Right lobe of liver (tissue), 6 donors: ENCODE data around the gene RHEBL1. TPM values are rescaled to one million over a fixed set of nuclear protein-coding genes. Genes with fewer than 3 reads are reported as not detected.

Experiments
- ATAC-seq, 4 donors: fragments of 200-7000 bp; cut with Tn5 transposase; one replicate each; pipeline ENCODE4 v1.9.1; 2020; ENCODE audit warnings: mild to moderate bottlenecking in 4 of 4, moderate library complexity in 4 of 4
- DNase-seq, 3 donors: peaks; one replicate each; pipeline ENCODE4 v3.0.0-alpha.2; 2020
- H3K27ac ChIP-seq, 3 donors: fragments of 200-600 bp; one replicate each; pipeline ENCODE4 v1.8.0; 2022
- H3K27me3 ChIP-seq, 2 donors: fragments of 200-600 bp; one replicate each; pipeline ENCODE4 v1.8.0; 2022
- H3K36me3 ChIP-seq, 4 donors: fragments of 200-600 bp; sonication (generic) in 1 of 4; one replicate each; pipeline versions ENCODE4 v1.5.1 to v1.8.0; 2017 to 2022; ENCODE audit warnings: control low read depth in 1 of 4
- H3K4me1 ChIP-seq, 4 donors: fragments of 200-600 bp; sonication (generic) in 1 of 4; one replicate each; pipeline versions ENCODE4 v1.5.1 to v1.8.0; 2017 to 2022; ENCODE audit warnings: control low read depth in 1 of 4
- H3K4me3 ChIP-seq, 3 donors: fragments of 200-600 bp; one replicate each; pipeline ENCODE4 v1.8.0; 2022
- H3K9me3 ChIP-seq, 4 donors: fragments of 200-600 bp; sonication (generic) in 1 of 4; one replicate each; pipeline versions ENCODE4 v1.5.1 to v1.8.0; 2017 to 2022; ENCODE audit warnings: control low read depth in 1 of 4
- CTCF ChIP-seq, 4 donors: fragments of 200-600 bp in 3 of 4; fragments of 450-650 bp in 1 of 4; IDR thresholded peaks; one replicate each; pipeline versions ENCODE4 v1.5.1 to v1.8.0; 2016 to 2022; ENCODE audit warnings: antibody characterized with exemption in 4 of 4, mild to moderate bottlenecking in 2 of 4
- POLR2A ChIP-seq: fragments of 450-650 bp; IDR thresholded peaks from one replicate; pipeline ENCODE4 v1.6.1; 2017; ENCODE audit warnings: antibody characterized with exemption, mild to moderate bottlenecking
- WGBS: methylation state at CpG from one replicate; pipeline ENCODE4 v1.1.6; 2018; ENCODE audit warnings: low coverage, low lambda C conversion rate; ENCODE audit not compliant: insufficient coverage; ENCODE audit errors: missing lambda C conversion rate; 5-methylcytosine and 5-hydroxymethylcytosine counted together
- intact Hi-C, 2 donors: fragments of 100-400 bp; cut with DNase I; formaldehyde crosslinking; loops; one replicate each; pipeline versions ENCODE4 v1.11.2 to v1.14.1; 2022
- total RNA-seq, 6 experiments: library from RNA; depleted of rRNA in 2 of 6; stranded (reverse); fragments of >200 nt in 2 of 6; fragmentation: NEBNext Ultra II Directional in 3 of 6; extraction: Animal tissue kit (Norgen Biotek cat#: 25700) in 3 of 6; gene quantifications; one replicate each; pipeline versions ENCODE4 v1.1.0 to v1.2.4, GENCODE V29; 2016 to 2023
- donor health status: DM: no; HTN: yes; CAD: no.
- donor health status: DM: no; HTN: no; CAD: no.
- donor health status: DM: no; HTN: no; CAD: no.
- donor health status: DM: no; HTN: yes; CAD: no.
- donor health status: DM: no; HTN: yes; CAD: no.

RHEBL1 gene
- total RNA-seq, 6 experiments from 2014 or later: 0.17 to 0.60 (median 0.43) TPM; not detected in 1

DNA sequence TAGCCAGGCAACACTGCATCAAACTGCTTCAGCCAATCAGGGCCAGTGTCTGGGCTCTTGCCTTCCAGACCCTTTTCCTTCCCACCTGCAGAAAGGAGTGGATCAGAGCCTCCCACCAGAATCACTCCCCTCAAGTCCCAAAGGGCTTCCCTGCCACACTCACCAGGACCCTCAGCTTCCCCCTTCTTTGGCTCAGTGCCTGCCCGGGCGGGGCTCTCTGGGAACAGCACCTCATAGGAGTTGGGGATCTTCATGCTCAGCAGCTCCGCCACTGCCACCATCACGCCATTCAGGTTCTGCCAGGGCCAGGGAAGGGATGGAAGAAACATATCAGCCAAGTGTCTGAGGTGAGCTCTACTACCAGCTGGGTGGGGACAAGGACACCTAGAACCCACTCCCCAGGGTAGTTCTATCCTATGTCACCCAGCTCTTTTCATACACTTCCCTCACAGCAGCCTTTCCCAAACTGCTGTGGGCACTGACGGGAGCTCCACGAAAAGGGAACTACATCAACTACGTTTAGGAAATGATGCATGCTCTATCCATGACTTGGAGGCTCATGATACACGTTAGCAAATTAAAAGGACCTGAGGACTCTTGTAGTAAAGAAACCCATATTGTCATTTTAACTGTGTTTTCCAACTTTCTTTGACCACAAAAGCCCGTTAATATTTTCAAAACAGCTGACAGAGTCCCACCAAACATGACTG lies 41.8 kb downstream of the RHEBL1 start:
- Histone ChIP-seq H3K9me3 (no peaks in the 10 kb centered on the region), H3K27me3 (no peaks in the 10 kb centered on the region), H3K36me3 (peaks cover 4 to 77% (median 27%) of the 10 kb centered on the region in 4 donors), H3K4me3 (no peak overlapping the region), H3K4me1 (no peaks in the 10 kb centered on the region), H3K27ac (no peak overlapping the region)
- intact Hi-C loops: no loop called here
- TF ChIP-seq CTCF (IDR thresholded peaks at IDR 0.05) (no peak), POLR2A (no peak)
- 78% methylated on average over 5 of the region's 9 CpGs for WGBS
- no peak for ATAC-seq
- no peak for DNase-seq

DNA sequence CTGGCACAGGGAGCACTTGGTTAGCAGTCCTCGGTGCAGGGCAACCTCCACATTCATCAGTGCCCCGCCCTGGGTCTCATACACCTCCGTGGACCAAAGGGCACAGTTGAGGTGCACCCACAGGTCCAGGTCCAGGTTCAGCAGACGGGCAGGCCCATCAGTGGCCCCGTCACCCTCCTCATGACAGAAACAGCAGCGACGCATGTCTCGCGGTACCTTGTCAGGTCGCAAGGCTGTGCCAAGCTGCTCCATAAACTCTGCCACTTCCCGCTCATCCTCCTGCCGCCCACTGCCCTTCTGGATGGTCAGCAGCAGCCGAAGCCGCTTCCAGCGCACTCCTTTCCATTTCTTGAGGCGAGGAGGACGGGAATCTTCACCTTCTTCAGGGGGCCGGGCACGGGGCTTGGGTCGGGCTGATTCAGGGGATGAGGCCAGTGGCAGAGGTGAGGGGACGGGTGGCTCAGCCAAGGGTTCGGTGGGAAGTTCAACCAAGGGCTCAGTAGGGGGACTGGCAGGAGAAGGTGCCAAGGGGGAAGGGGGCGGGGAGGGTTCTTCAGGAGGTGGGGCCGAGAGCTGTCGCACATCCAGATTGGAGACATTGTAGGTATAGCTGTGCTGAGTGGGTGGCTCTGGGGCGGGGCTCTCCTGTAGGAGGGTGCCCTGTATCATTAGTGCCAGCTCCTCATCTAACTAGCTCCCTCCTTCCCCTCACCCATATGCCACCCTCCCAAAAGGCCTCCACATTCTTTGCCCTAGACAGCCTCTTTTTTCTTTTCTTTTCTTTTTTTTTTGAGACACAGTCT lies 42.9 kb downstream of the RHEBL1 start:
- intact Hi-C loops: no loop called here
- Histone ChIP-seq H3K27ac (no peak overlapping the region), H3K27me3 (no peaks in the 10 kb centered on the region), H3K4me1 (no peaks in the 10 kb centered on the region), H3K36me3 (peaks cover 4 to 79% (median 26%) of the 10 kb centered on the region in 4 donors), H3K4me3 (no peak overlapping the region), H3K9me3 (no peaks in the 10 kb centered on the region)
- no peak for TF ChIP-seq POLR2A
- no peak for TF ChIP-seq CTCF (IDR thresholded peaks at IDR 0.05)
- DNase-seq: no peak
- WGBS: 93% methylated on average over 13 of the region's 26 CpGs
- ATAC-seq: no peak

DNA sequence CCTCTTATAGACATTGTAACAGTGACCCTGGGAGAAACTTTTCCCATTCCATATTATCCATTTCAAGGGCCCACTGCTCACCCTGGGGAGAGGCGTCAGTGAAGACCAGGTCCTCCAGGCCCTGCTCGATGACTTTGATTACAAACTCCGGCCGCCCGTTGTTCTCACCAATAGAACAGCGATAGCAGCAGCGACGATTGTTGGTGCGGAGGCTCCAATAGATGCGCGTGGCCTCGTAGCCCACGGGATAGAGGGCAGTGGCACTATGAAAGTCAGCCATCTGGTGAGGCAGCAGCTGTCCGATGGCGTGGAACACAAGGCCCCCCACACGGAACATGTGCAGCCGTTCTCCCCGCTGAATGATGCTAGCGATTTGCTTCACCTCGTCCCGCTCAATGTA lies 43.7 kb downstream of the RHEBL1 start:
- intact Hi-C loops: no loop called here
- WGBS: no CpG with 5 or more reads among the region's 21 CpGs
- Histone ChIP-seq H3K9me3 (no peaks in the 10 kb centered on the region), H3K4me1 (no peaks in the 10 kb centered on the region), H3K36me3 (peaks cover 4 to 83% (median 29%) of the 10 kb centered on the region in 4 donors), H3K27me3 (no peaks in the 10 kb centered on the region), H3K4me3 (no peak overlapping the region), H3K27ac (no peak overlapping the region)
- DNase-seq (no peak), ATAC-seq (no peak)
- TF ChIP-seq CTCF (IDR thresholded peaks at IDR 0.05): no peak
- no peak for TF ChIP-seq POLR2A

DNA sequence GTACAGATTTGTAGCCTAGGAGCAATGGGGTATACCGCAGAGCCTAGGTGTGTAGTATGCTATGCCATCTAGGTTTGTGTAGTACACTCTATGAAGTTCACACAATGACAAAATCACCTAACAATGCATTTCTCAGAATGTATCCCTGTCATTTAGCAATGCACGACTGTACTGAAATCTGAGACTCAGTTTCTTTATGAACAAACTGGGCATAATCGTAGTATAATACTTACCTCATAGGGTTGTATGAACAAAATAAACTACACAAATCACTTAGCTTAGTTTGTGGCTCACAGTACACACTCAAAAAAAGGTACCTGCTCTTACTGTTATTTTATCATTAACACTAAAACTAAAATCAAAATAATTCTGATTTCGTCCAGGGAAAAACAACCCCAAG lies 44.3 kb downstream of the RHEBL1 start:
- H3K27ac ChIP-seq: no peak overlapping the region
- WGBS: 90% methylated on average over 4 of the region's 4 CpGs
- no peak overlapping the region for H3K4me3 ChIP-seq
- TF ChIP-seq POLR2A: no peak
- TF ChIP-seq CTCF (IDR thresholded peaks at IDR 0.05): no peak
- DNase-seq (no peak), ATAC-seq (no peak)
- H3K9me3 ChIP-seq: no peaks in the 10 kb centered on the region
- peaks cover 4 to 83% (median 29%) of the 10 kb centered on the region in 4 donors for H3K36me3 ChIP-seq
- no peaks in the 10 kb centered on the region for H3K27me3 ChIP-seq
- intact Hi-C loops: no loop called here
- no peaks in the 10 kb centered on the region for H3K4me1 ChIP-seq
